ENCODE measurements around the gene P2RY6. TPM values are rescaled to one million over a fixed set of nuclear protein-coding genes. Genes with fewer than 3 reads are reported as not detected.

P2RY6 gene
- total and polyA plus RNA-seq, 10 of the 15 experiments (the other 5 are each of a cell fraction or from before 2014, with no cell fraction given) = 0.05 to 0.90 (median 0.22) TPM; not detected in 4

- TF ChIP-seq, protein P1, sequence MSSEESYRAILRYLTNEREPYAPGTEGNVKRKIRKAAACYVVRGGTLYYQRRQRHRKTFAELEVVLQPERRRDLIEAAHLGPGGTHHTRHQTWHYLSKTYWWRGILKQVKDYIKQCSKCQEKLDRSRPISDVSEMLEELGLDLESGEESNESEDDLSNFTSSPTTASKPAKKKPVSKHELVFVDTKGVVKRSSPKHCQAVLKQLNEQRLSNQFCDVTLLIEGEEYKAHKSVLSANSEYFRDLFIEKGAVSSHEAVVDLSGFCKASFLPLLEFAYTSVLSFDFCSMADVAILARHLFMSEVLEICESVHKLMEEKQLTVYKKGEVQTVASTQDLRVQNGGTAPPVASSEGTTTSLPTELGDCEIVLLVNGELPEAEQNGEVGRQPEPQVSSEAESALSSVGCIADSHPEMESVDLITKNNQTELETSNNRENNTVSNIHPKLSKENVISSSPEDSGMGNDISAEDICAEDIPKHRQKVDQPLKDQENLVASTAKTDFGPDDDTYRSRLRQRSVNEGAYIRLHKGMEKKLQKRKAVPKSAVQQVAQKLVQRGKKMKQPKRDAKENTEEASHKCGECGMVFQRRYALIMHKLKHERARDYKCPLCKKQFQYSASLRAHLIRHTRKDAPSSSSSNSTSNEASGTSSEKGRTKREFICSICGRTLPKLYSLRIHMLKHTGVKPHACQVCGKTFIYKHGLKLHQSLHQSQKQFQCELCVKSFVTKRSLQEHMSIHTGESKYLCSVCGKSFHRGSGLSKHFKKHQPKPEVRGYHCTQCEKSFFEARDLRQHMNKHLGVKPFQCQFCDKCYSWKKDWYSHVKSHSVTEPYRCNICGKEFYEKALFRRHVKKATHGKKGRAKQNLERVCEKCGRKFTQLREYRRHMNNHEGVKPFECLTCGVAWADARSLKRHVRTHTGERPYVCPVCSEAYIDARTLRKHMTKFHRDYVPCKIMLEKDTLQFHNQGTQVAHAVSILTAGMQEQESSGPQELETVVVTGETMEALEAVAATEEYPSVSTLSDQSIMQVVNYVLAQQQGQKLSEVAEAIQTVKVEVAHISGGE (CRISPR knock-in tag; IDR thresholded peaks at IDR 0.05) = no peak; the same call in 1 of the 2 replicates
- no peak for TF ChIP-seq IRF5 (IDR thresholded peaks at IDR 0.05; ENCODE audit: borderline replicate concordance)
- TF ChIP-seq HDAC6 (IDR thresholded peaks at IDR 0.05; ENCODE audit: unreplicated experiment) = no peak
- TF ChIP-seq MTA3 (IDR thresholded peaks at IDR 0.05; ENCODE audit: borderline replicate concordance, low read length) = no peak
- TF ChIP-seq CREB1 (IDR thresholded peaks at IDR 0.05; ENCODE audit: low read depth) = no peak
- TF ChIP-seq SUPT20H (IDR thresholded peaks at IDR 0.05; ENCODE audit: borderline replicate concordance, control insufficient read depth, low read depth, low read length) = no peak
- TF ChIP-seq MYB (IDR thresholded peaks at IDR 0.05; ENCODE audit: borderline replicate concordance, low read depth, low read length) = no peak
- TF ChIP-seq CBX3 (IDR thresholded peaks at IDR 0.05; ENCODE audit: borderline replicate concordance, low read depth) = no peak
- TF ChIP-seq ZNF274 (IDR thresholded peaks at IDR 0.05; ENCODE audit: insufficient read depth, insufficient read length) = no peak
- TF ChIP-seq, protein P2, sequence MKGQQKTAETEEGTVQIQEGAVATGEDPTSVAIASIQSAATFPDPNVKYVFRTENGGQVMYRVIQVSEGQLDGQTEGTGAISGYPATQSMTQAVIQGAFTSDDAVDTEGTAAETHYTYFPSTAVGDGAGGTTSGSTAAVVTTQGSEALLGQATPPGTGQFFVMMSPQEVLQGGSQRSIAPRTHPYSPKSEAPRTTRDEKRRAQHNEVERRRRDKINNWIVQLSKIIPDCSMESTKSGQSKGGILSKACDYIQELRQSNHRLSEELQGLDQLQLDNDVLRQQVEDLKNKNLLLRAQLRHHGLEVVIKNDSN (IDR thresholded peaks at IDR 0.05; ENCODE audit: borderline replicate concordance, extremely low read length, insufficient read depth, low read depth, low read length) = no peak
- TF ChIP-seq CTCF (IDR thresholded peaks at IDR 0.05 in 2 of 3, conservative IDR thresholded peaks at IDR 0.05 in 1 of 3; ENCODE audit: control insufficient read depth in 2 of 3, extremely low read depth in 1 of 3, insufficient read depth in 1 of 3, low read depth in 3 of 3, low read length in 3 of 3) = peak; percentile 98 to 99 (median 98); a peak in 5 of 6 replicates
- TF ChIP-seq RFX5 (IDR thresholded peaks at IDR 0.05; ENCODE audit: low read depth, low read length) = no peak
- no peak for TF ChIP-seq NRF1 (conservative IDR thresholded peaks at IDR 0.05; ENCODE audit: low read depth, low read length)
- peak; percentile 18; the same call in 1 of the 2 replicates for TF ChIP-seq CEBPZ (IDR thresholded peaks at IDR 0.05; ENCODE audit: low read depth, low read length)
- TF ChIP-seq HDAC2 (IDR thresholded peaks at IDR 0.05) = no peak
- TF ChIP-seq, protein P3, sequence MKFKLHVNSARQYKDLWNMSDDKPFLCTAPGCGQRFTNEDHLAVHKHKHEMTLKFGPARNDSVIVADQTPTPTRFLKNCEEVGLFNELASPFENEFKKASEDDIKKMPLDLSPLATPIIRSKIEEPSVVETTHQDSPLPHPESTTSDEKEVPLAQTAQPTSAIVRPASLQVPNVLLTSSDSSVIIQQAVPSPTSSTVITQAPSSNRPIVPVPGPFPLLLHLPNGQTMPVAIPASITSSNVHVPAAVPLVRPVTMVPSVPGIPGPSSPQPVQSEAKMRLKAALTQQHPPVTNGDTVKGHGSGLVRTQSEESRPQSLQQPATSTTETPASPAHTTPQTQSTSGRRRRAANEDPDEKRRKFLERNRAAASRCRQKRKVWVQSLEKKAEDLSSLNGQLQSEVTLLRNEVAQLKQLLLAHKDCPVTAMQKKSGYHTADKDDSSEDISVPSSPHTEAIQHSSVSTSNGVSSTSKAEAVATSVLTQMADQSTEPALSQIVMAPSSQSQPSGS (IDR thresholded peaks at IDR 0.05; ENCODE audit: low read length) = no peak
Observed at GRCh38 chr11:73335204-73335923, 63.2 kb downstream of the P2RY6 start (continued).
